K562 (cell line): ENCODE data around the gene SLC18B1. TPM values are rescaled to one million over a fixed set of nuclear protein-coding genes. Genes with fewer than 3 reads are reported as not detected.

Experiments
- ATAC-seq: fragments of 200-7000 bp; cut with Tn5 transposase; 3 replicates; pipeline ENCODE4 v1.9.1; 2020; ENCODE audit warnings: moderate library complexity
- BruUV-seq: library from RNA; stranded (reverse); fragments of 400-500 nt; replicated peaks from 2 replicates; lab custom pipeline; 2021; lab: Mats Ljungman, UMichigan
- CTCF ChIA-PET: fragments of 300-600 bp; formaldehyde crosslinking; extraction: SDS; loops from one replicate; lab custom pipeline; 2021; ENCODE audit warnings: low intra/inter-chr PET ratio; lab: Yijun Ruan, JAX
- POLR2A ChIA-PET: fragments of 300-600, 350-650 bp; sonication (Branson Sonifier 250); formaldehyde crosslinking; extraction: SDS; loops from one replicate; lab custom pipeline; 2021; ENCODE audit warnings: antibody characterized with exemption, inconsistent platforms; lab: Yijun Ruan, JAX
- DNase-seq, 4 experiments: peaks; one replicate each; pipeline versions ENCODE4 v3.0.0 to v3.0.0-alpha.2; 2011 to 2018; ENCODE audit warnings: low spot score in 3 of 4, mixed read lengths in 3 of 4; ENCODE audit errors: extremely low read depth in 1 of 4
- FAIRE-seq: peaks from 2 replicates; lab custom pipeline; 2011; peaks lifted over from hg19 to GRCh38; lab: Jason Lieb, UNC
- H2AFZ ChIP-seq: 2 replicates; pipeline ENCODE4 v1.6.0; 2011; ENCODE audit warnings: low read depth, low read length, control low read depth, inconsistent platforms
- H3K27ac ChIP-seq: fragments of 200-600 bp; 3 replicates; pipeline ENCODE4 v1.8.0; 2011; ENCODE audit warnings: low read depth, mild to moderate bottlenecking, control low read depth, inconsistent platforms, low read length, moderate library complexity, mixed read lengths; ENCODE audit errors: extremely low read depth
- H3K27me3 ChIP-seq, 2 experiments: fragments of 300-600 bp in 1 of 2; 2 replicates in 1 of 2; 3 replicates in 1 of 2; pipeline versions ENCODE4 v1.6.0 to v1.8.0; 2011; ENCODE audit warnings: inconsistent platforms in 2 of 2, low read length in 2 of 2, mild to moderate bottlenecking in 1 of 2, mixed read lengths in 1 of 2, moderate library complexity in 1 of 2; ENCODE audit not compliant: control insufficient read depth in 2 of 2, insufficient read depth in 2 of 2
- H3K36me3 ChIP-seq: fragments of 300-600 bp; 3 replicates; pipeline ENCODE4 v1.8.0; 2011; ENCODE audit warnings: mild to moderate bottlenecking, low read length, inconsistent platforms; ENCODE audit not compliant: control insufficient read depth, insufficient read depth
- H3K4me1 ChIP-seq, 2 experiments: fragments of 200-600 bp in 1 of 2; replicated peaks in 1 of 2; 2 replicates in 1 of 2; 3 replicates in 1 of 2; pipeline versions ENCODE4 v1.5.1 to v1.8.0; 2011; ENCODE audit warnings: inconsistent platforms in 2 of 2, low read length in 2 of 2, mild to moderate bottlenecking in 1 of 2, mixed read lengths in 1 of 2, moderate library complexity in 1 of 2; ENCODE audit not compliant: control insufficient read depth in 2 of 2, insufficient read depth in 2 of 2
- H3K4me2 ChIP-seq: 2 replicates; pipeline ENCODE4 v1.6.1; 2011; ENCODE audit warnings: low read length, control low read depth, inconsistent platforms, mixed read lengths; ENCODE audit not compliant: insufficient read depth
- H3K4me3 ChIP-seq: fragments of 200-600 bp; sonication (generic), shearing (Covaris generic); 2 replicates; pipeline ENCODE4 v1.5.1; 2016; ENCODE audit warnings: control low read depth, inconsistent platforms
- H3K79me2 ChIP-seq: fragments of 200-600 bp; 3 replicates; pipeline ENCODE4 v1.8.0; 2011; ENCODE audit warnings: low read length, inconsistent platforms; ENCODE audit not compliant: control insufficient read depth, insufficient read depth
- H3K9ac ChIP-seq, 2 experiments: 2 replicates each; pipeline versions ENCODE4 v1.6.0 to v1.6.1; 2011; ENCODE audit warnings: low read depth in 2 of 2, low read length in 2 of 2, control low read depth in 1 of 2, inconsistent platforms in 1 of 2, mild to moderate bottlenecking in 1 of 2, mixed read lengths in 1 of 2; ENCODE audit not compliant: insufficient read depth in 1 of 2
- H3K9me1 ChIP-seq: one replicate; pipeline ENCODE4 v1.6.0; 2011; ENCODE audit warnings: inconsistent platforms, mild to moderate bottlenecking, low read length, moderate library complexity; ENCODE audit not compliant: control insufficient read depth, insufficient read depth
- H3K9me3 ChIP-seq: replicated peaks from 2 replicates; pipeline ENCODE4 v1.5.1; 2011; ENCODE audit warnings: low read depth, low read length, inconsistent platforms; ENCODE audit not compliant: control insufficient read depth, insufficient read depth
- H4K20me1 ChIP-seq: replicated peaks from 2 replicates; pipeline ENCODE4 v1.6.1; 2011; ENCODE audit warnings: low read length, inconsistent platforms, mixed read lengths; ENCODE audit not compliant: control insufficient read depth, insufficient read depth
- E2F3 ChIP-seq: fragments of 250-450 bp; sonication (Bioruptor Pico); IDR thresholded peaks from 2 replicates; pipeline ENCODE4 v1.4.0; 2020; ENCODE audit warnings: mild to moderate bottlenecking
- HMGXB4 ChIP-seq: sonication (generic); formaldehyde crosslinking; IDR thresholded peaks from 2 replicates; pipeline ENCODE4 v1.8.1; 2023; ENCODE audit warnings: mild to moderate bottlenecking, missing genetic modification reagents
- KAT8 ChIP-seq: fragments of 450-650 bp; IDR thresholded peaks from 2 replicates; pipeline ENCODE4 v1.6.1; 2016; ENCODE audit warnings: low read depth, mild to moderate bottlenecking
- L3MBTL2 ChIP-seq: fragments of 450-650 bp; IDR thresholded peaks from 2 replicates; pipeline ENCODE4 v1.6.1; 2016; ENCODE audit warnings: mild to moderate bottlenecking, moderate library complexity
- TCF15 ChIP-seq: fragments of 250-450 bp; sonication (Bioruptor Pico); IDR thresholded peaks from 2 replicates; pipeline ENCODE4 v1.8.0; 2022; ENCODE audit warnings: moderate library complexity, mild to moderate bottlenecking, inconsistent platforms
- TCF3 ChIP-seq: sonication (generic); formaldehyde crosslinking; IDR thresholded peaks from 2 replicates; pipeline ENCODE4 v1.4.0; 2020; ENCODE audit warnings: mild to moderate bottlenecking, missing genetic modification reagents
- ZEB2 ChIP-seq: fragments of 450-650 bp; IDR thresholded peaks from 2 replicates; pipeline ENCODE4 v1.6.1; 2016
- ZNF644 ChIP-seq: fragments of 200-800 bp; sonication (Bioruptor generic); IDR thresholded peaks from 2 replicates; pipeline ENCODE4 v1.6.1; 2016; ENCODE audit warnings: low read depth, missing genetic modification characterization, missing compliant biosample characterization
- WGBS: fragments of 100-300 bp; shearing (Covaris generic); methylation state at CpG from one replicate; pipeline ENCODE4 v1.1.6; 2016; ENCODE audit warnings: low coverage, mixed read lengths; ENCODE audit not compliant: insufficient coverage; ENCODE audit errors: missing lambda C conversion rate; 5-methylcytosine and 5-hydroxymethylcytosine counted together
- in situ Hi-C: fragments of 300-500 bp; cut with MboI; formaldehyde crosslinking; loops from 4 replicates; pipeline ENCODE4 v1.15.0; 2018; ENCODE audit warnings: inconsistent platforms, mixed read lengths
- intact Hi-C: fragments of 100-400 bp; cut with micrococcal nuclease; formaldehyde crosslinking; loops from 2 replicates; pipeline ENCODE4 v1.14.2; 2022
- polyA plus RNA-seq, 8 experiments: library from polyadenylated mRNA; depleted of rRNA in 4 of 8; stranded (reverse) in 5 of 8; unstranded in 3 of 8; fragments of >200 nt; fragmentation: Nextera tagmentation in 2 of 8; fragmentation: Illumina TruSeq in 1 of 8; extraction: Ambion mirVana in 2 of 8; extraction: Trizol in 1 of 8; gene quantifications; 2 replicates each; pipeline versions ENCODE4 v1.2.1 to v1.2.3, GENCODE V29; 2011 to 2014; ENCODE audit warnings: inconsistent platforms in 1 of 8, missing spikeins in 1 of 8
- total RNA-seq, 7 experiments: library from RNA; depleted of rRNA in 6 of 7; stranded (reverse); fragments of >200 nt in 6 of 7; fragmentation: Illumina TruSeq in 2 of 7; extraction: Trizol in 2 of 7; gene quantifications; 2 replicates each; pipeline versions ENCODE4 v1.2.1 to v1.2.3, GENCODE V29; 2011 to 2021; ENCODE audit warnings: low replicate concordance in 1 of 7

Gene SLC18B1
- total and polyA plus RNA-seq, 9 of the 15 experiments (the other 6 are each of a cell fraction or from before 2014, with no cell fraction given): 10.4 to 49.1 (median 32.0) TPM

- no peaks in the 10 kb centered on the region for H3K9me3 ChIP-seq
- H2AFZ ChIP-seq: no peak overlapping the region
- H3K27ac ChIP-seq: no peak overlapping the region
- H3K27me3 ChIP-seq: peaks cover 0 to 2% of the 10 kb centered on the region in 2 experiments; a peak in 2 of 5 replicates
- no peaks in the 10 kb centered on the region for H3K79me2 ChIP-seq
- TF ChIP-seq KAT8 (no peak), TCF3 (no peak), E2F3 (no peak), L3MBTL2 (no peak), TCF15 (CRISPR knock-in tag) (no peak), ZNF644 (tag) (no peak), HMGXB4 (CRISPR knock-in tag) (no peak), ZEB2 (no peak)
- TF ChIP-seq, all 486 proteins: peak for 0
- DNase-seq (no peak), FAIRE-seq (no peak), ATAC-seq (no peak)
- intact Hi-C loops (no loop called here), in situ Hi-C loops (loop anchor here (25.0 kb wide), 2 partner anchors 215 to 465 kb away; partner anchors contain the start of gene TAAR9)
- POLR2A ChIA-PET: no interaction called here
- BruUV-seq: no TSS peak
- Histone ChIP-seq H4K20me1 (no peaks in the 10 kb centered on the region), H3K36me3 (no peaks in the 10 kb centered on the region), H3K9ac (no peak overlapping the region), H3K9me1 (no peaks in the 10 kb centered on the region), H3K4me3 (no peak overlapping the region), H3K4me2 (no peak overlapping the region), H3K4me1 (no peaks in the 10 kb centered on the region)
- CTCF ChIA-PET: no interaction called here
- WGBS: 0% methylated on average over 1 of the region's 1 CpG
These were observed 46.2 kb downstream of the SLC18B1 start for GRCh38 chr6:132752255-132752654.
